H1 (cell line): ENCODE results near the gene GOLPH3L. TPM values are rescaled to one million over a fixed set of nuclear protein-coding genes. Genes with fewer than 3 reads are reported as not detected.

Experiments used
- CTCF ChIA-PET: fragments of 300-600 bp; sonication (Branson Sonifier 250); formaldehyde crosslinking; loops from one replicate; lab custom pipeline; 2021; ENCODE audit not compliant: partially characterized antibody; lab: Charles Lee
- POLR2A ChIA-PET: fragments of 300-600 bp; sonication (Branson Sonifier 250); formaldehyde crosslinking; loops from one replicate; lab custom pipeline; 2021; ENCODE audit warnings: inconsistent platforms; ENCODE audit not compliant: partially characterized antibody; lab: Charles Lee
- DNase-seq, 2 experiments: peaks; one replicate each; pipeline versions ENCODE4 v3.0.0 to v3.0.0-alpha.2; 2010 to 2022; ENCODE audit warnings: low spot score in 2 of 2, low read depth in 1 of 2, mixed read lengths in 1 of 2
- FAIRE-seq: peaks from 2 replicates; lab custom pipeline; 2011; peaks lifted over from hg19 to GRCh38; lab: Jason Lieb, UNC
- H2AFZ ChIP-seq: 2 replicates; pipeline ENCODE4 v1.8.1; 2012; ENCODE audit warnings: low read length, inconsistent platforms
- H2AK5ac ChIP-seq: 2 replicates; pipeline ENCODE4 v1.6.1; 2013; ENCODE audit warnings: low read depth, low read length
- H2BK120ac ChIP-seq: replicated peaks from 2 replicates; pipeline ENCODE3; 2013; ENCODE audit warnings: low read depth, low read length, inconsistent platforms
- H2BK12ac ChIP-seq: 2 replicates; pipeline ENCODE4 v1.6.1; 2013; ENCODE audit warnings: low read depth, low read length
- H2BK15ac ChIP-seq: 2 replicates; pipeline ENCODE4 v1.6.1; 2013; ENCODE audit warnings: low read length
- H2BK20ac ChIP-seq: 2 replicates; pipeline ENCODE4 v1.6.1; 2013; ENCODE audit warnings: low read length
- H2BK5ac ChIP-seq: 2 replicates; pipeline ENCODE4 v1.6.1; 2013; ENCODE audit warnings: low read depth, low read length
- H3K14ac ChIP-seq: 2 replicates; pipeline ENCODE4 v1.6.1; 2013; ENCODE audit warnings: inconsistent platforms; ENCODE audit not compliant: insufficient read length
- H3K18ac ChIP-seq: 2 replicates; pipeline ENCODE4 v1.6.1; 2013; ENCODE audit warnings: low read length; ENCODE audit errors: extremely low read depth
- H3K23ac ChIP-seq: 2 replicates; pipeline ENCODE4 v1.6.1; 2013; ENCODE audit warnings: inconsistent platforms; ENCODE audit not compliant: insufficient read length
- H3K23me2 ChIP-seq: 2 replicates; pipeline ENCODE4 v1.6.1; 2013; ENCODE audit warnings: low read depth, low read length
- H3K27ac ChIP-seq: 2 replicates; pipeline ENCODE4 v1.6.1; 2011; ENCODE audit warnings: low read depth, low read length, inconsistent platforms
- H3K27me3 ChIP-seq, 4 experiments: replicated peaks in 1 of 4; 1 replicate in 1 of 4; 2 replicates in 3 of 4; pipeline versions ENCODE4 v1.6.1 to v1.8.1; 2011 to 2013; ENCODE audit warnings: low read length in 3 of 4, mild to moderate bottlenecking in 3 of 4, inconsistent platforms in 2 of 4, mixed read lengths in 2 of 4, moderate library complexity in 1 of 4; ENCODE audit not compliant: control insufficient read depth in 3 of 4, insufficient read depth in 3 of 4; ENCODE audit errors: extremely low read depth in 1 of 4
- H3K36me3 ChIP-seq, 4 experiments: 2 replicates each; pipeline versions ENCODE4 v1.6.1 to v1.8.1; 2011 to 2013; ENCODE audit warnings: mild to moderate bottlenecking in 4 of 4, low read length in 3 of 4, moderate library complexity in 2 of 4, control low read depth in 1 of 4, inconsistent platforms in 1 of 4; ENCODE audit not compliant: insufficient read depth in 4 of 4, control insufficient read depth in 2 of 4
- H3K4ac ChIP-seq: replicated peaks from 2 replicates; pipeline ENCODE3; 2013; ENCODE audit warnings: low read length, low read depth, mixed read lengths, inconsistent platforms; ENCODE audit not compliant: insufficient read length
- H3K4me1 ChIP-seq, 4 experiments: replicated peaks in 1 of 4; 1 replicate in 1 of 4; 2 replicates in 3 of 4; pipeline versions ENCODE4 v1.6.1 to v1.8.1; 2011 to 2013; ENCODE audit warnings: low read length in 3 of 4, inconsistent platforms in 2 of 4, mixed read lengths in 1 of 4; ENCODE audit not compliant: insufficient read depth in 4 of 4, control insufficient read depth in 3 of 4
- H3K4me2 ChIP-seq, 2 experiments: 2 replicates each; pipeline versions ENCODE4 v1.6.1 to v1.8.1; 2011 to 2013; ENCODE audit warnings: low read depth in 2 of 2, low read length in 2 of 2, control low read depth in 1 of 2, inconsistent platforms in 1 of 2, mild to moderate bottlenecking in 1 of 2; ENCODE audit not compliant: insufficient read depth in 1 of 2
- H3K4me3 ChIP-seq, 4 experiments: fragments of 200-600, 300-600 bp in 1 of 4; sonication (generic), shearing (Covaris generic), sonication (Bioruptor Twin) in 1 of 4; 2 replicates each; pipeline versions ENCODE4 v1.5.1 to v1.8.1; 2011 to 2016; ENCODE audit warnings: low read length in 4 of 4, low read depth in 3 of 4, control low read depth in 2 of 4, inconsistent platforms in 2 of 4, mild to moderate bottlenecking in 2 of 4, mixed read lengths in 1 of 4, moderate library complexity in 1 of 4; ENCODE audit not compliant: insufficient read depth in 2 of 4; ENCODE audit errors: extremely low read depth in 1 of 4
- H3K56ac ChIP-seq: replicated peaks from 2 replicates; pipeline ENCODE3; 2013; ENCODE audit warnings: low read depth, mild to moderate bottlenecking, mixed read lengths, low read length, inconsistent platforms; ENCODE audit not compliant: insufficient read length
- H3K79me1 ChIP-seq: 2 replicates; pipeline ENCODE4 v1.6.1; 2013; ENCODE audit warnings: low read depth, low read length, control low read depth
- H3K79me2 ChIP-seq, 2 experiments: 2 replicates each; pipeline versions ENCODE4 v1.6.1 to v1.8.1; 2012 to 2013; ENCODE audit warnings: low read length in 2 of 2, mild to moderate bottlenecking in 2 of 2, inconsistent platforms in 1 of 2; ENCODE audit not compliant: insufficient read depth in 2 of 2, control insufficient read depth in 1 of 2
- H3K9ac ChIP-seq, 4 experiments: replicated peaks in 1 of 4; 1 replicate in 1 of 4; 2 replicates in 3 of 4; pipeline versions ENCODE4 v1.6.1 to v1.8.1; 2011 to 2013; ENCODE audit warnings: low read depth in 3 of 4, low read length in 3 of 4, control low read depth in 2 of 4, mild to moderate bottlenecking in 2 of 4, moderate library complexity in 2 of 4, inconsistent platforms in 1 of 4; ENCODE audit errors: extremely low read depth in 1 of 4
- H3K9me3 ChIP-seq, 2 experiments: 2 replicates each; pipeline versions ENCODE4 v1.6.1 to v1.8.1; 2012 to 2013; ENCODE audit warnings: mild to moderate bottlenecking in 2 of 2, moderate library complexity in 2 of 2, control low read depth in 1 of 2, inconsistent platforms in 1 of 2, low read depth in 1 of 2, low read length in 1 of 2, mixed read lengths in 1 of 2; ENCODE audit not compliant: insufficient read depth in 2 of 2
- H4K20me1 ChIP-seq, 2 experiments: replicated peaks in 1 of 2; 2 replicates each; pipeline versions ENCODE3 to v1.8.1; 2011 to 2013; ENCODE audit warnings: inconsistent platforms in 2 of 2, low read length in 2 of 2, mild to moderate bottlenecking in 1 of 2; ENCODE audit not compliant: insufficient read depth in 2 of 2, control insufficient read depth in 1 of 2
- H4K5ac ChIP-seq: 2 replicates; pipeline ENCODE4 v1.6.1; 2013; ENCODE audit warnings: low read length, low read depth, mixed read lengths, inconsistent platforms; ENCODE audit not compliant: insufficient read length
- H4K8ac ChIP-seq: 2 replicates; pipeline ENCODE4 v1.8.0; 2013; ENCODE audit warnings: mild to moderate bottlenecking, moderate library complexity, low read length, inconsistent platforms; ENCODE audit not compliant: insufficient read depth; ENCODE audit errors: extremely low read depth
- H4K91ac ChIP-seq: replicated peaks from 2 replicates; pipeline ENCODE3; 2013; ENCODE audit warnings: low read length, mixed read lengths, inconsistent platforms; ENCODE audit not compliant: insufficient read length
- BACH1 ChIP-seq: IDR thresholded peaks from 2 replicates; pipeline ENCODE4 v1.6.1; 2012; ENCODE audit warnings: low read length, improper control_type of control experiment
- CEBPB ChIP-seq: IDR thresholded peaks from 2 replicates; pipeline ENCODE4 v1.6.1; 2012; ENCODE audit warnings: low read depth, low read length
- EP300 ChIP-seq, 2 experiments: IDR thresholded peaks; 1 replicate in 1 of 2; 2 replicates in 1 of 2; pipeline ENCODE4 v1.6.1; 2011 to 2012; ENCODE audit warnings: low read depth in 2 of 2, low read length in 2 of 2, mild to moderate bottlenecking in 2 of 2, borderline replicate concordance in 1 of 2, inconsistent platforms in 1 of 2, moderate library complexity in 1 of 2
- KDM1A ChIP-seq: fragments of 200-600, 300-600 bp; sonication (generic); IDR thresholded peaks from 2 replicates; pipeline ENCODE4 v1.7.1; 2016; ENCODE audit warnings: mild to moderate bottlenecking, low read length, borderline replicate concordance
- PHF8 ChIP-seq: fragments of 200-600 bp; sonication (generic); conservative IDR thresholded peaks from 2 replicates; pipeline ENCODE4 v1.7.1; 2012; ENCODE audit warnings: low read depth, mild to moderate bottlenecking, inconsistent platforms, low read length, moderate library complexity
- POU5F1 ChIP-seq: IDR thresholded peaks from 2 replicates; pipeline ENCODE4 v1.6.1; 2011; ENCODE audit warnings: low read depth, mild to moderate bottlenecking, low read length, moderate library complexity
- RFX5 ChIP-seq: IDR thresholded peaks from 2 replicates; pipeline ENCODE4 v1.6.1; 2011; ENCODE audit warnings: low read depth, low read length, improper control_type of control experiment, borderline replicate concordance
- TCF12 ChIP-seq: IDR thresholded peaks from 2 replicates; pipeline ENCODE4 v1.6.1; 2011; ENCODE audit warnings: low read depth, mild to moderate bottlenecking, low read length
- TEAD4 ChIP-seq: IDR thresholded peaks from 2 replicates; pipeline ENCODE4 v1.6.1; 2012; ENCODE audit warnings: low read depth, low read length, inconsistent platforms, mixed read lengths
- ZNF274 ChIP-seq: IDR thresholded peaks from 2 replicates; pipeline ENCODE4 v1.7.0; 2012; ENCODE audit warnings: low read length, borderline replicate concordance; ENCODE audit errors: extremely low read depth
- WGBS, 2 experiments: shearing (Covaris generic) in 1 of 2; methylation state at CpG; one replicate each; pipeline versions ENCODE4 v1.1.6 to v1.1.7; 2013 to 2015; ENCODE audit warnings: low lambda C conversion rate in 2 of 2, mixed read lengths in 2 of 2, inconsistent platforms in 1 of 2, low coverage in 1 of 2, missing lambda C conversion rate in 1 of 2; ENCODE audit not compliant: insufficient replicate concordance in 2 of 2, insufficient coverage in 1 of 2, insufficient read length in 1 of 2; ENCODE audit errors: extremely low coverage in 1 of 2, missing lambda C conversion rate in 1 of 2; 5-methylcytosine and 5-hydroxymethylcytosine counted together
- polyA plus RNA-seq, 7 experiments: library from polyadenylated mRNA; depleted of rRNA in 3 of 7; stranded (reverse) in 5 of 7; unstranded in 2 of 7; fragments of >200 nt in 5 of 7; fragments of 200-250 nt in 2 of 7; gene quantifications; 1 replicate in 5 of 7; 2 replicates in 1 of 7; 4 replicates in 1 of 7; pipeline versions ENCODE4 v1.2.1 to v1.2.3, GENCODE V29; 2011 to 2013; ENCODE audit warnings: missing spikeins in 2 of 7, mixed read lengths in 2 of 7
- total RNA-seq: library from RNA; stranded (reverse); fragmentation: NEBNext Ultra II Directional; extraction: Animal tissue kit (Norgen Biotek cat#: 25700); gene quantifications from 2 replicates; pipeline ENCODE4 v1.2.1, GENCODE V29; 2021

The GOLPH3L gene
- total and polyA plus RNA-seq, 2 of the 8 experiments (the other 6 are each of a cell fraction or from before 2014, with no cell fraction given) = 13.3 to 40.8 TPM

DNA sequence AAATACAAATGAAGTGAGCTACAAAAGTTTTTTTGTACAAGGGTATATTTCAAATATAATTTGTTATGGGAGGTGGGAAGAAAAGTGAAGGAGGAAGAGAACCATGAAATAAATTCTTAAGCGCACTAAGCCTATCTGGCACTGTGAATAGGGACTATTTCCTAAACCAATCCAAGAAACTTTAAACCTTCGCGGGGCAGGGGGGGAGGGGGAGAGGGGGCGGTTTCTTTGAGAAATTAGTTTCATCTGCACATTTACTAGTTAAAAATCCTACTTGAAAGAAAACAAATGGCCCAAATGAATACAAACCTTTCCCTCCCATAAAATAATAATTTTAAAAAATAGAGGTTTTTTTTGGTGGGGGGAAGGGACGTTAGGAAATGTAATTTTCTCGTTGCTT is 364 bp downstream of the GOLPH3L start:
- H3K23me2 ChIP-seq = peaks cover 2% of the 10 kb centered on the region
- no peak overlapping the region; the same call in 1 of the 2 replicates for H2BK15ac ChIP-seq
- no peak overlapping the region for H3K14ac ChIP-seq
- FAIRE-seq (no peak), DNase-seq (no peak)
- no peaks in the 10 kb centered on the region; the same call in 1 of the 2 replicates for H3K79me1 ChIP-seq
- POLR2A ChIA-PET = interaction anchor here (0.7 to 1.7 kb wide), 8 partner anchors 11 to 128 kb away, joined by 3 to 5 read pairs (median 3); partner anchors contain the start of genes CTSK and ENSA
- WGBS, 2 experiments = 0% methylated on average over 5 of the region's 6 CpGs; no CpG with 5 or more reads in 1 of the 2 experiments
- no peak overlapping the region for H2AK5ac ChIP-seq
- H3K4ac ChIP-seq = no peak overlapping the region
- H3K23ac ChIP-seq = no peak overlapping the region
- H2BK5ac ChIP-seq = no peak overlapping the region
- no peaks in the 10 kb centered on the region for H3K9me3 ChIP-seq
- no peak overlapping the region for H2BK120ac ChIP-seq
- H4K8ac ChIP-seq = no peak overlapping the region
- peak overlapping the region; percentile 52 to 86 (median 64) for H3K9ac ChIP-seq
- no peak overlapping the region for H2BK12ac ChIP-seq
- H2BK20ac ChIP-seq = no peak overlapping the region
- no peaks in the 10 kb centered on the region for H4K20me1 ChIP-seq
- CTCF ChIA-PET = interaction anchor here (0.6 to 1.5 kb wide), 7 partner anchors 56 to 222 kb away, joined by 3 to 9 read pairs (median 3); no protein-coding TSS in a partner anchor
- H2AFZ ChIP-seq = peak overlapping the region; percentile 91; the same call in 1 of the 2 replicates
- no peaks in the 10 kb centered on the region for H3K4me1 ChIP-seq
- H3K36me3 ChIP-seq = peaks cover 2 to 32% (median 6%) of the 10 kb centered on the region in 4 experiments; a peak in 5 of 8 replicates
- H3K18ac ChIP-seq = no peak overlapping the region; the same call in 1 of the 2 replicates
- H3K27ac ChIP-seq = peak overlapping the region; percentile 68; the same call in 1 of the 2 replicates
- no peak overlapping the region for H4K91ac ChIP-seq
- H3K4me3 ChIP-seq = peak overlapping the region; percentile 74 to 98 (median 94)
- no peak for TF ChIP-seq EP300 (IDR thresholded peaks at IDR 0.05; ENCODE audit: borderline replicate concordance in 1 of 2, low read depth in 2 of 2, low read length in 2 of 2)
- no peak for TF ChIP-seq RFX5
- TF ChIP-seq BACH1 = no peak
- no peak for TF ChIP-seq CEBPB
- no peak for TF ChIP-seq PHF8
- no peak for TF ChIP-seq KDM1A
- no peak for TF ChIP-seq ZNF274
- TF ChIP-seq POU5F1 = no peak
- no peak for TF ChIP-seq TEAD4
- no peak for TF ChIP-seq TCF12
- peak overlapping the region; percentile 66 to 74 for H3K4me2 ChIP-seq
- peaks cover 0 to 1% (median 0%) of the 10 kb centered on the region in 4 experiments; a peak in 1 of 7 replicates for H3K27me3 ChIP-seq
- H3K79me2 ChIP-seq = peaks cover 0 to 17% of the 10 kb centered on the region in 2 experiments; a peak in 3 of 4 replicates
- H4K5ac ChIP-seq = peak overlapping the region; percentile 53
- H3K56ac ChIP-seq = no peak overlapping the region
